ENCODE results near the gene TMC7.

DNA sequence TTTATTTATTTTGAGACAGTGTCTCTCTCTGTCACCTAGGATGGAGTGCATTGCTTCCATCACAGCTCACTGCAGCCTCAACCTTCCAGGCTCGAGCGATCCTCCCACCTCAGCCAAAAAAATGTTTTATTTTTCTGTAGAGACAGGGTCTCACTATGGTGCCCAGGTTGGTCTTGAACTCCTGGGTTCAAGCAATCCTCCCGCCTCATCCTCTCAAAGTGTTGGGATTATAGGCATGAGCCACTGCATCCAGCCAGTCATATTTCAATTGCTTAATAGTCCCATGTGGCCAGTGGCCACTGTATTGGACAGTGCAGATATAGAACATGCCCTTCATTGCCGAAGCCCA, 15.3 kb downstream of the TMC7 start:
- TF ChIP-seq, protein P1, sequence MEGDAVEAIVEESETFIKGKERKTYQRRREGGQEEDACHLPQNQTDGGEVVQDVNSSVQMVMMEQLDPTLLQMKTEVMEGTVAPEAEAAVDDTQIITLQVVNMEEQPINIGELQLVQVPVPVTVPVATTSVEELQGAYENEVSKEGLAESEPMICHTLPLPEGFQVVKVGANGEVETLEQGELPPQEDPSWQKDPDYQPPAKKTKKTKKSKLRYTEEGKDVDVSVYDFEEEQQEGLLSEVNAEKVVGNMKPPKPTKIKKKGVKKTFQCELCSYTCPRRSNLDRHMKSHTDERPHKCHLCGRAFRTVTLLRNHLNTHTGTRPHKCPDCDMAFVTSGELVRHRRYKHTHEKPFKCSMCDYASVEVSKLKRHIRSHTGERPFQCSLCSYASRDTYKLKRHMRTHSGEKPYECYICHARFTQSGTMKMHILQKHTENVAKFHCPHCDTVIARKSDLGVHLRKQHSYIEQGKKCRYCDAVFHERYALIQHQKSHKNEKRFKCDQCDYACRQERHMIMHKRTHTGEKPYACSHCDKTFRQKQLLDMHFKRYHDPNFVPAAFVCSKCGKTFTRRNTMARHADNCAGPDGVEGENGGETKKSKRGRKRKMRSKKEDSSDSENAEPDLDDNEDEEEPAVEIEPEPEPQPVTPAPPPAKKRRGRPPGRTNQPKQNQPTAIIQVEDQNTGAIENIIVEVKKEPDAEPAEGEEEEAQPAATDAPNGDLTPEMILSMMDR (IDR thresholded peaks at IDR 0.05; ENCODE audit: poor library complexity) = no peak
- no peak for TF ChIP-seq EZH2 (IDR thresholded peaks at IDR 0.05; ENCODE audit: borderline replicate concordance)

All from hepatocyte (in vitro differentiated cells).